Measurements from ENCODE around the gene CCDC88A.
"Not testable (repeated sequence)": the region's sequence is repeated elsewhere in the genome, so short reads cannot be mapped to it uniquely, and the experiment has no call there.

Gene CCDC88A

GRCh38 chr2:55419679-55420438 lies at the start of gene CCDC88A:
TSS of gene CCDC88A (minus strand) at chr2:55419856. CDS start at chr2:55419079, 777 bp downstream.
- DNase-seq, result peak; percentile 99

- DNase-seq, result no peak
Observed at GRCh38 chr2:55461679-55462078, 42.0 kb upstream of the CCDC88A start.

- DNase-seq, result no peak
Observed at GRCh38 chr2:55460562-55460961, 40.9 kb upstream of the CCDC88A start.

- DNase-seq, result no peak
Observed at GRCh38 chr2:55459714-55460274, 40.1 kb upstream of the CCDC88A start.

- no peak for DNase-seq
Observed at GRCh38 chr2:55459279-55459678, 39.6 kb upstream of the CCDC88A start.

GRCh38 chr2:55454121-55454520 lies 34.5 kb upstream of the CCDC88A start:
- no peak for DNase-seq

- no peak for DNase-seq
Observed at GRCh38 chr2:55452879-55453278, 33.2 kb upstream of the CCDC88A start.

- peak; percentile 52 for DNase-seq
Observed at GRCh38 chr2:55451699-55452098, 32.0 kb upstream of the CCDC88A start.

GRCh38 chr2:55450014-55450413 lies 30.4 kb upstream of the CCDC88A start:
- DNase-seq, result not testable (repeated sequence)

- DNase-seq, result not testable (repeated sequence)
Observed at GRCh38 chr2:55442045-55442760, 22.5 kb upstream of the CCDC88A start.

GRCh38 chr2:55441280-55441892 lies 21.7 kb upstream of the CCDC88A start:
- DNase-seq, result no peak

- no peak for DNase-seq
Observed at GRCh38 chr2:55439101-55439397, 19.4 kb upstream of the CCDC88A start.

GRCh38 chr2:55438391-55439100 lies 18.9 kb upstream of the CCDC88A start:
- no peak for DNase-seq

- no peak for DNase-seq
Observed at GRCh38 chr2:55437515-55438390, 18.1 kb upstream of the CCDC88A start.

- DNase-seq, result no peak
Observed at GRCh38 chr2:55431982-55432627, 12.4 kb upstream of the CCDC88A start.

GRCh38 chr2:55430211-55430975 lies 10.7 kb upstream of the CCDC88A start:
- no peak for DNase-seq

- DNase-seq, result no peak
Observed at GRCh38 chr2:55428258-55428657, 8.6 kb upstream of the CCDC88A start.

- no peak for DNase-seq
Observed at GRCh38 chr2:55425431-55425831, 5.8 kb upstream of the CCDC88A start.

GRCh38 chr2:55422876-55423665 lies 3.4 kb upstream of the CCDC88A start:
- DNase-seq, result no peak

- DNase-seq, result no peak
Observed at GRCh38 chr2:55421326-55421725, 1.7 kb upstream of the CCDC88A start.

Measured in left hindlimb (tissue), 1 donor.